ENCODE results near the gene DACT3. TPM values are rescaled to one million over a fixed set of nuclear protein-coding genes. Genes with fewer than 3 reads are reported as not detected.
A peak's percentile ranks its signal among the peaks of the same experiment; 100 is the strongest.
"Not testable (repeated sequence)": the region's sequence is repeated elsewhere in the genome, so short reads cannot be mapped to it uniquely, and the experiment has no call there.

The DACT3 gene
- polyA plus RNA-seq, 1 of the 3 experiments (the other 2 are of a cell fraction): 9.5 TPM

DNA sequence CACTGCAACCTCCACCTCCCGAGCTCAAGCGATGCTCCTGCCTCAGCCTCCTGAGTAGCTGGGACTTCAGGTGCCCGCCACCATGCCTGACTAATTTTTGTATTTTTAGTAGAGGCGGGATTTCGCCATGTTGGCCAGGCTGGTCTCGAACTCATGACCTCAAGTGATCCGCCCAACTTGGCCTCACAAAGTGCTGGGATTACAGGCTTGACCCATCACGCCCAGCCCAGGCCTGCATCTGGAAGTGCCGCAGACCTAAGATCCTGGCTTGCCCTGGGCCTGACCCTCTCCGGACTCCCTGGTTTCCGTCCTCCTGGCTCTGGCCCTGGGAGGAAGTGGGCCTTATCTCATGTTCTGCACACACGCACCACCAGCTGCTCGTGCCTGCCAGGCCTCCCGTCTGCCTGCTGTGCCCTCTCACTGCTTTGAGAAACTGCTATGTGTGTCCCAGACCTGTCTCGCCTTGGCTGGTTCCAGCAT, 31.4 kb downstream of the DACT3 start (continued):
- TF ChIP-seq FOXJ3 (CRISPR knock-in tag; IDR thresholded peaks at IDR 0.05): peak; percentile 82; the same call in 1 of the 2 replicates
- TF ChIP-seq, protein P1, sequence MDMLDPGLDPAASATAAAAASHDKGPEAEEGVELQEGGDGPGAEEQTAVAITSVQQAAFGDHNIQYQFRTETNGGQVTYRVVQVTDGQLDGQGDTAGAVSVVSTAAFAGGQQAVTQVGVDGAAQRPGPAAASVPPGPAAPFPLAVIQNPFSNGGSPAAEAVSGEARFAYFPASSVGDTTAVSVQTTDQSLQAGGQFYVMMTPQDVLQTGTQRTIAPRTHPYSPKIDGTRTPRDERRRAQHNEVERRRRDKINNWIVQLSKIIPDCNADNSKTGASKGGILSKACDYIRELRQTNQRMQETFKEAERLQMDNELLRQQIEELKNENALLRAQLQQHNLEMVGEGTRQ (IDR thresholded peaks at IDR 0.05; ENCODE audit: borderline replicate concordance, low read depth, low read length): no peak
- TF ChIP-seq NRF1 (IDR thresholded peaks at IDR 0.05; ENCODE audit: low read depth, low read length): no peak
- peak; percentile 36; the same call in 1 of the 2 replicates for TF ChIP-seq RAD21 (IDR thresholded peaks at IDR 0.05; ENCODE audit: low read length)
- TF ChIP-seq, protein P2, sequence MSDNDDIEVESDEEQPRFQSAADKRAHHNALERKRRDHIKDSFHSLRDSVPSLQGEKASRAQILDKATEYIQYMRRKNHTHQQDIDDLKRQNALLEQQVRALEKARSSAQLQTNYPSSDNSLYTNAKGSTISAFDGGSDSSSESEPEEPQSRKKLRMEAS (IDR thresholded peaks at IDR 0.05; ENCODE audit: low read depth): no peak
- TF ChIP-seq, protein P3, sequence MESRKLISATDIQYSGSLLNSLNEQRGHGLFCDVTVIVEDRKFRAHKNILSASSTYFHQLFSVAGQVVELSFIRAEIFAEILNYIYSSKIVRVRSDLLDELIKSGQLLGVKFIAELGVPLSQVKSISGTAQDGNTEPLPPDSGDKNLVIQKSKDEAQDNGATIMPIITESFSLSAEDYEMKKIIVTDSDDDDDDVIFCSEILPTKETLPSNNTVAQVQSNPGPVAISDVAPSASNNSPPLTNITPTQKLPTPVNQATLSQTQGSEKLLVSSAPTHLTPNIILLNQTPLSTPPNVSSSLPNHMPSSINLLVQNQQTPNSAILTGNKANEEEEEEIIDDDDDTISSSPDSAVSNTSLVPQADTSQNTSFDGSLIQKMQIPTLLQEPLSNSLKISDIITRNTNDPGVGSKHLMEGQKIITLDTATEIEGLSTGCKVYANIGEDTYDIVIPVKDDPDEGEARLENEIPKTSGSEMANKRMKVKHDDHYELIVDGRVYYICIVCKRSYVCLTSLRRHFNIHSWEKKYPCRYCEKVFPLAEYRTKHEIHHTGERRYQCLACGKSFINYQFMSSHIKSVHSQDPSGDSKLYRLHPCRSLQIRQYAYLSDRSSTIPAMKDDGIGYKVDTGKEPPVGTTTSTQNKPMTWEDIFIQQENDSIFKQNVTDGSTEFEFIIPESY (IDR thresholded peaks at IDR 0.05; ENCODE audit: borderline replicate concordance, low read depth): no peak

DNA sequence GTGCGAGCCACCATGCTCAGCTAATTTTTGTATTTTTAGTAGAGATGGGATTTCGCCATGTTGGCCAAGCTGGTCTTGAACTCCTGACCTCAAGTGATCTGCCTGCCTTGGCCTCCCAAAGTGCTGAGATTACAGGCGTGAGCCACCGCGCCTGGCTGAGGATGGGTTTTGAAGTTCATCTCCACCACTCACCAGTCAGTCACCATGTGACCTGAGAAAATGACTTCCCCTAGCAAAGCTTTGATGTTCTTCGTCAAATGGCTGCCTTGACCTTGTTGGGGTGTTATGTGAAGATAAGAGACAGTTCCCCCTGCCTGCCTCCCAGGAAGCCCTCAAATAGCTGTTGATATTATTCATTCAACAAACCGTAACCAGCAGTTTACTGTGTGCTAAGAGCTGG, 32.0 kb downstream of the DACT3 start:
- CTCF ChIA-PET: interaction anchor here (1.0 to 6.2 kb wide), 2 partner anchors 34 to 76 kb away, joined by 3 to 52 read pairs; partner anchors contain the start of gene DACT3
- not testable (repeated sequence) for H3K4me3 ChIP-seq (ENCODE audit: low read depth in 2 of 2, low read length in 1 of 2); H4K20me1 ChIP-seq (ENCODE audit: insufficient read depth); H3K79me2 ChIP-seq (ENCODE audit: insufficient read depth); H3K27me3 ChIP-seq (ENCODE audit: insufficient read depth); H3K4me2 ChIP-seq; H2AFZ ChIP-seq (ENCODE audit: low read depth); H3K9me3 ChIP-seq; H3K9me2 ChIP-seq; DNase-seq; H3K36me3 ChIP-seq (replicated peaks in 1 of 2; ENCODE audit: control insufficient read depth in 1 of 2, insufficient read depth in 2 of 2, low read length in 1 of 2); H3K9ac ChIP-seq
- H3K4me1 ChIP-seq (ENCODE audit: control insufficient read depth in 1 of 2, insufficient read depth in 2 of 2, low read depth in 1 of 2, low read length in 1 of 2): peaks cover 28 to 77% of the 10 kb centered on the region in 2 experiments
- peak overlapping the region in 1 of 2 experiments; percentile 96; a peak in 2 of 4 replicates for H3K27ac ChIP-seq (ENCODE audit: low read depth in 2 of 2, low read length in 1 of 2)
- POLR2A ChIA-PET: interaction anchor here (0.6 to 9.6 kb wide), 4 partner anchors 8 to 227 kb away, joined by 4 to 100 read pairs (median 25); no protein-coding TSS in a partner anchor
- H3F3A ChIP-seq (replicated peaks; ENCODE audit: insufficient read depth): peaks cover 14% of the 10 kb centered on the region
- 99% methylated on average over 7 of the region's 7 CpGs for WGBS (ENCODE audit: low lambda C conversion rate)

DNA sequence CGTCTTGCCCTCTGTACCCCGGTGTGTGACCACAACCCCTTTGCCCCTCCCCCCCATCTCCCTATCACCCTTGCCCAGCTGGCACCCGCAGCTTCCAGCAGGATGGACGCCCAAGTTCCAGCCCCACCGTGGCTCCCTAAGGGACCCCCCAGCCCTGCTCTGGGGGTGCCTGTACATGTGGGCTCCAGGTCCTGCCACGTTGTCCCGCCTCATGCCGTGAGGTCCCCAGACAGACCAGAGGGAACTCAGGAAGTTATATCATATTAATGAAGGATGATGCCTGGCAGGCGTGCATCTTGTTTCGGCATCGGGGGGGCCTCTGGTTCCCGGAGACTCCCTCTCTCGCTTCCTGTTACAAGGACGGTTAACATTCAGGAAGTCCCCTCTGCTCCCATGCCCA, 34.5 kb downstream of the DACT3 start:
- no peak overlapping the region for H3K4me2 ChIP-seq
- DNase-seq: peak; percentile 76
- H3K36me3 ChIP-seq (replicated peaks in 1 of 2; ENCODE audit: control insufficient read depth in 1 of 2, insufficient read depth in 2 of 2, low read length in 1 of 2): no peaks in the 10 kb centered on the region
- CTCF ChIA-PET: interaction anchor here (1.4 to 6.2 kb wide), 2 partner anchors 10 to 36 kb away, joined by 3 to 52 read pairs; partner anchors contain the start of gene DACT3
- H3K4me3 ChIP-seq (ENCODE audit: low read depth in 2 of 2, low read length in 1 of 2): no peak overlapping the region
- H3K9me2 ChIP-seq: no peaks in the 10 kb centered on the region
- no peaks in the 10 kb centered on the region for H3K9me3 ChIP-seq
- H3K79me2 ChIP-seq (ENCODE audit: insufficient read depth): no peaks in the 10 kb centered on the region
- peak overlapping the region in 1 of 2 experiments; percentile 97; a peak in 2 of 4 replicates for H3K27ac ChIP-seq (ENCODE audit: low read depth in 2 of 2, low read length in 1 of 2)
- H2AFZ ChIP-seq (ENCODE audit: low read depth): no peak overlapping the region
- WGBS (ENCODE audit: low lambda C conversion rate): 61% methylated on average over 10 of the region's 14 CpGs
- H3F3A ChIP-seq (replicated peaks; ENCODE audit: insufficient read depth): peaks cover 14% of the 10 kb centered on the region
- no peak overlapping the region for H3K9ac ChIP-seq
- no peaks in the 10 kb centered on the region for H4K20me1 ChIP-seq (ENCODE audit: insufficient read depth)
- no peaks in the 10 kb centered on the region for H3K27me3 ChIP-seq (ENCODE audit: insufficient read depth)
- TF ChIP-seq MXI1 (IDR thresholded peaks at IDR 0.05; ENCODE audit: low read depth, low read length) (peak; percentile 54; the same call in 1 of the 2 replicates), EP300 (IDR thresholded peaks at IDR 0.05; ENCODE audit: borderline replicate concordance in 1 of 2, low read depth in 1 of 2, low read length in 1 of 2) (peak in 1 of 2 experiments; percentile 76; a peak in 2 of 4 replicates), CHD2 (IDR thresholded peaks at IDR 0.05; ENCODE audit: low read length, partially characterized antibody) (peak; percentile 49), FOXM1 (IDR thresholded peaks at IDR 0.05; ENCODE audit: low read depth) (no peak)
- peaks cover 22 to 72% of the 10 kb centered on the region in 2 experiments for H3K4me1 ChIP-seq (ENCODE audit: control insufficient read depth in 1 of 2, insufficient read depth in 2 of 2, low read depth in 1 of 2, low read length in 1 of 2)
- POLR2A ChIA-PET: interaction anchor here (1.2 kb wide), 1 partner anchor 35 kb away, joined by 4 read pairs; the partner anchor contains the start of gene DACT3

Measured in SK-N-SH (cell line).